SK-N-SH (cell line): ENCODE data around the gene ZNF202. TPM values are rescaled to one million over a fixed set of nuclear protein-coding genes. Genes with fewer than 3 reads are reported as not detected.

Experiments
- CTCF ChIA-PET: fragments of 300-600, 350-600 bp; formaldehyde crosslinking; extraction: SDS; loops from one replicate; lab custom pipeline; 2021; lab: Yijun Ruan, JAX
- POLR2A ChIA-PET: fragments of 350-600 bp; sonication (Branson Sonifier 250); formaldehyde crosslinking; extraction: SDS; loops from one replicate; lab custom pipeline; 2020; ENCODE audit warnings: antibody characterized with exemption, inconsistent platforms; lab: Yijun Ruan, JAX
- DNase-seq: peaks from one replicate; pipeline ENCODE4 v3.0.0; 2012
- H2AFZ ChIP-seq: fragments of 200-600 bp; sonication (generic); 2 replicates; pipeline ENCODE4 v1.8.1; 2016; ENCODE audit warnings: antibody characterized with exemption, mild to moderate bottlenecking, low read depth
- H3F3A ChIP-seq: fragments of 200-600 bp; sonication (generic); replicated peaks from 2 replicates; pipeline ENCODE3; 2016; ENCODE audit warnings: antibody characterized with exemption, mild to moderate bottlenecking; ENCODE audit not compliant: insufficient read depth
- H3K27ac ChIP-seq, 2 experiments: fragments of 200-500 bp in 1 of 2; fragments of 200-600 bp in 1 of 2; sonication (Bioruptor generic) in 1 of 2; sonication (generic), shearing (Covaris generic) in 1 of 2; 2 replicates each; pipeline versions ENCODE4 v1.5.1 to v1.6.1; 2014 to 2016; ENCODE audit warnings: low read depth in 2 of 2, inconsistent platforms in 1 of 2, low read length in 1 of 2, mild to moderate bottlenecking in 1 of 2, mixed read lengths in 1 of 2
- H3K27me3 ChIP-seq: fragments of 200-600 bp; sonication (generic), shearing (Covaris generic); 2 replicates; pipeline ENCODE4 v1.6.1; 2016; ENCODE audit warnings: mixed run types; ENCODE audit not compliant: insufficient read depth
- H3K36me3 ChIP-seq, 2 experiments: fragments of 200-500 bp in 1 of 2; fragments of 200-600 bp in 1 of 2; sonication (Bioruptor generic) in 1 of 2; sonication (generic) in 1 of 2; replicated peaks in 1 of 2; 2 replicates each; pipeline versions ENCODE3 to v1.5.1; 2014 to 2016; ENCODE audit warnings: low read length in 1 of 2, mild to moderate bottlenecking in 1 of 2; ENCODE audit not compliant: insufficient read depth in 2 of 2, control insufficient read depth in 1 of 2
- H3K4me1 ChIP-seq, 2 experiments: fragments of 200-500 bp in 1 of 2; fragments of 200-600 bp in 1 of 2; sonication (Bioruptor generic) in 1 of 2; sonication (generic), shearing (Covaris generic) in 1 of 2; 2 replicates each; pipeline versions ENCODE4 v1.5.1 to v1.6.1; 2014 to 2016; ENCODE audit warnings: low read depth in 1 of 2, low read length in 1 of 2, mixed run types in 1 of 2; ENCODE audit not compliant: insufficient read depth in 2 of 2, control insufficient read depth in 1 of 2
- H3K4me2 ChIP-seq: fragments of 200-600 bp; sonication (generic), shearing (Covaris generic); 2 replicates; pipeline ENCODE4 v1.6.1; 2017; ENCODE audit warnings: mixed run types
- H3K4me3 ChIP-seq, 2 experiments: fragments of 200-500 bp in 1 of 2; fragments of 200-600 bp in 1 of 2; sonication (Bioruptor generic) in 1 of 2; sonication (generic), shearing (Covaris generic) in 1 of 2; 2 replicates each; pipeline versions ENCODE4 v1.5.1 to v1.8.1; 2014 to 2016; ENCODE audit warnings: low read depth in 2 of 2, inconsistent platforms in 1 of 2, low read length in 1 of 2, mild to moderate bottlenecking in 1 of 2, mixed read lengths in 1 of 2, moderate library complexity in 1 of 2
- H3K79me2 ChIP-seq: fragments of 200-600 bp; sonication (generic); 2 replicates; pipeline ENCODE4 v1.8.1; 2017; ENCODE audit warnings: mild to moderate bottlenecking; ENCODE audit not compliant: insufficient read depth
- H3K9ac ChIP-seq: fragments of 200-600 bp; sonication (generic); 2 replicates; pipeline ENCODE4 v1.6.1; 2017; ENCODE audit warnings: mixed run types
- H3K9me2 ChIP-seq: fragments of 200-600 bp; sonication (generic); 2 replicates; pipeline ENCODE4 v1.6.1; 2017; ENCODE audit warnings: mixed run types
- H3K9me3 ChIP-seq: fragments of 200-600 bp; sonication (generic); 2 replicates; pipeline ENCODE4 v1.6.1; 2017; ENCODE audit warnings: mixed run types, mild to moderate bottlenecking, moderate library complexity
- H4K20me1 ChIP-seq: fragments of 200-600 bp; sonication (generic); 2 replicates; pipeline ENCODE4 v1.6.1; 2017; ENCODE audit warnings: mild to moderate bottlenecking, mixed run types; ENCODE audit not compliant: insufficient read depth
- CHD2 ChIP-seq: fragments of 150-350 bp; IDR thresholded peaks from 2 replicates; pipeline ENCODE4 v1.6.1; 2018; ENCODE audit warnings: low read length; ENCODE audit not compliant: partially characterized antibody
- EP300 ChIP-seq, 2 experiments: IDR thresholded peaks; 2 replicates each; pipeline versions ENCODE4 v1.4.0 to v1.6.1; 2012; ENCODE audit warnings: borderline replicate concordance in 1 of 2, low read depth in 1 of 2, low read length in 1 of 2
- GABPA ChIP-seq: IDR thresholded peaks from 2 replicates; pipeline ENCODE4 v1.4.0; 2012; ENCODE audit warnings: low read depth, mild to moderate bottlenecking
- MAX ChIP-seq: IDR thresholded peaks from 2 replicates; pipeline ENCODE4 v1.4.0; 2012; ENCODE audit warnings: low read depth
- NRF1 ChIP-seq: IDR thresholded peaks from 2 replicates; pipeline ENCODE4 v1.6.1; 2012; ENCODE audit warnings: low read depth, mild to moderate bottlenecking, low read length
- POLR2AphosphoS5 ChIP-seq: IDR thresholded peaks from 2 replicates; pipeline ENCODE4 v1.6.1; 2012; ENCODE audit warnings: low read depth, low read length
- RAD21 ChIP-seq: IDR thresholded peaks from 2 replicates; pipeline ENCODE4 v1.6.1; 2012; ENCODE audit warnings: mild to moderate bottlenecking, low read length
- RXRA ChIP-seq: IDR thresholded peaks from 2 replicates; pipeline ENCODE4 v1.4.0; 2012; ENCODE audit warnings: low read depth, mild to moderate bottlenecking, borderline replicate concordance
- TAF1 ChIP-seq: IDR thresholded peaks from 2 replicates; pipeline ENCODE4 v1.6.1; 2012; ENCODE audit warnings: low read depth, mild to moderate bottlenecking, low read length, moderate library complexity, borderline replicate concordance
- TCF12 ChIP-seq: IDR thresholded peaks from 2 replicates; pipeline ENCODE4 v1.4.0; 2012
- USF1 ChIP-seq: IDR thresholded peaks from 2 replicates; pipeline ENCODE4 v1.4.0; 2012; ENCODE audit warnings: low read depth, borderline replicate concordance
- USF2 ChIP-seq: fragments of 150-350 bp; IDR thresholded peaks from 2 replicates; pipeline ENCODE4 v1.6.1; 2017; ENCODE audit warnings: antibody characterized with exemption, low read length, low read depth, borderline replicate concordance
- YY1 ChIP-seq: IDR thresholded peaks from 2 replicates; pipeline ENCODE4 v1.4.0; 2012; ENCODE audit warnings: low read depth, mild to moderate bottlenecking
- ZBTB33 ChIP-seq: IDR thresholded peaks from 2 replicates; pipeline ENCODE4 v1.4.0; 2012; ENCODE audit warnings: low read depth, borderline replicate concordance
- WGBS: methylation state at CpG from one replicate; pipeline ENCODE4 v1.1.6; 2017; ENCODE audit warnings: low lambda C conversion rate; 5-methylcytosine and 5-hydroxymethylcytosine counted together
- polyA plus RNA-seq, 3 experiments: library from polyadenylated mRNA; depleted of rRNA; stranded (reverse); fragments of >200 nt; gene quantifications; 2 replicates each; pipeline ENCODE4 v1.2.3, GENCODE V29; 2012
- small RNA-seq, 7 experiments: library from RNA; depleted of rRNA; stranded (forward); fragments of <200 nt; gene quantifications; one replicate each; pipeline ENCODE3, GENCODE V24; 2012

ZNF202 gene
- polyA plus RNA-seq, 1 of the 3 experiments (the other 2 are of a cell fraction) = 11.3 TPM

GRCh38 chr11:123677510-123677909, 64.0 kb downstream of the ZNF202 start (continued):
- no peak for TF ChIP-seq USF2
- no peak for TF ChIP-seq NRF1
- no peak for TF ChIP-seq MAX
- TF ChIP-seq EP300 (IDR thresholded peaks at IDR 0.05; ENCODE audit: borderline replicate concordance in 1 of 2, low read depth in 1 of 2, low read length in 1 of 2) = no peak
- TF ChIP-seq POLR2AphosphoS5 = no peak
- TF ChIP-seq CHD2 = no peak
- TF ChIP-seq, all 33 proteins: peak for 0

- Histone ChIP-seq H3K4me1 (no peaks in the 10 kb centered on the region; a peak in 1 of 4 replicates), H3F3A (no peaks in the 10 kb centered on the region), H3K27me3 (no peaks in the 10 kb centered on the region), H3K36me3 (no peaks in the 10 kb centered on the region), H3K4me2 (no peak overlapping the region), H3K9ac (no peak overlapping the region), H2AFZ (no peak overlapping the region), H4K20me1 (no peaks in the 10 kb centered on the region), H3K9me3 (no peaks in the 10 kb centered on the region), H3K27ac (no peak overlapping the region), H3K79me2 (no peaks in the 10 kb centered on the region), H3K9me2 (no peaks in the 10 kb centered on the region), H3K4me3 (no peak overlapping the region)
- WGBS = 53% methylated on average over 2 of the region's 2 CpGs
- DNase-seq = no peak
- ChIA-PET POLR2A (no interaction called here), CTCF (interaction anchor here (1.5 kb wide), 1 partner anchor 33 kb away, joined by 5 read pairs; no protein-coding TSS in a partner anchor)
- no peak for TF ChIP-seq TAF1
- no peak for TF ChIP-seq RXRA
- no peak for TF ChIP-seq TCF12
- no peak for TF ChIP-seq ZBTB33
- no peak for TF ChIP-seq YY1
- no peak for TF ChIP-seq GABPA
- no peak for TF ChIP-seq USF1
- no peak for TF ChIP-seq EP300 (IDR thresholded peaks at IDR 0.05; ENCODE audit: borderline replicate concordance in 1 of 2, low read depth in 1 of 2, low read length in 1 of 2)
- TF ChIP-seq USF2 = no peak
- no peak for TF ChIP-seq RAD21
These were observed 67.2 kb downstream of the ZNF202 start for GRCh38 chr11:123674297-123674696.

Small RNA genes lying within 50 kb of the gene (small RNA-seq; reads per million reads assigned to genes)
- gene RNU1-21P = 0 to 0.52 (median 0) reads per million in 7 experiments

Other genes with a start within 250 kb of the ZNF202 start
- gene SCN3B, start 87.0 kb downstream of the ZNF202 start, polyA plus RNA-seq (2012; rRNA removed) = 0.23 and 0.44 TPM in 2 replicates
- not detected in 2 replicates for gene OR6X1, start 12.9 kb upstream of the ZNF202 start, polyA plus RNA-seq (2012; rRNA removed)
- gene OR6M1, start 64.7 kb upstream of the ZNF202 start, polyA plus RNA-seq (2012; rRNA removed) = not detected in 2 replicates
- not detected in 2 replicates for gene TMEM225, start 144.0 kb upstream of the ZNF202 start, polyA plus RNA-seq (2012; rRNA removed)
- not detected in 2 replicates for gene OR8D4, start 160.5 kb upstream of the ZNF202 start, polyA plus RNA-seq (2012; rRNA removed)
- gene OR4D5, start 198.0 kb upstream of the ZNF202 start, polyA plus RNA-seq (2012; rRNA removed) = not detected in 2 replicates
- not detected in 2 replicates for gene OR6T1, start 202.2 kb upstream of the ZNF202 start, polyA plus RNA-seq (2012; rRNA removed)
- gene OR10S1, start 236.1 kb upstream of the ZNF202 start, polyA plus RNA-seq (2012; rRNA removed) = not detected in 2 replicates